ENCODE measurements around the gene SLC1A3. TPM values are rescaled to one million over a fixed set of nuclear protein-coding genes. Genes with fewer than 3 reads are reported as not detected.

SLC1A3 gene
- total and polyA plus RNA-seq, 11 donors, result 49.5 to 153 (median 66.1) TPM

GRCh38 chr5:36619012-36619635 lies 12.7 kb downstream of the SLC1A3 start:
- 72 to 85% (median 75%) methylated on average over 8 of the region's 8 CpGs for WGBS, 4 donors
- intact Hi-C loops (cut with DNase I), result loop anchor here in 1 of 10 donors (10.0 kb wide), 1 partner anchor 204 kb away; no protein-coding TSS in a partner anchor
- H3K4me3 ChIP-seq, result no peak overlapping the region
- ATAC-seq (no peak), DNase-seq (no peak)
- peaks cover 0 to 3% (median 0%) of the 10 kb centered on the region in 9 donors for H3K36me3 ChIP-seq
- H3K4me1 ChIP-seq, result peaks cover 0 to 50% (median 7%) of the 10 kb centered on the region in 12 donors
- TF ChIP-seq CTCF (IDR thresholded peaks at IDR 0.05), result no peak
- no peak for TF ChIP-seq POLR2A (IDR thresholded peaks at IDR 0.05)
- no peaks in the 10 kb centered on the region for H3K27me3 ChIP-seq
- no peaks in the 10 kb centered on the region for H3K9me3 ChIP-seq
- H3K27ac ChIP-seq, result no peak overlapping the region

GRCh38 chr5:36621985-36622384 lies 15.6 kb downstream of the SLC1A3 start:
- 59 to 75% (median 70%) methylated on average over 6 of the region's 6 CpGs for WGBS, 4 donors
- ATAC-seq (no peak), DNase-seq (no peak)
- TF ChIP-seq CTCF (IDR thresholded peaks at IDR 0.05), result no peak
- no peak for TF ChIP-seq POLR2A (IDR thresholded peaks at IDR 0.05)
- no peaks in the 10 kb centered on the region for H3K9me3 ChIP-seq
- H3K27me3 ChIP-seq, result no peaks in the 10 kb centered on the region
- H3K4me1 ChIP-seq, result peaks cover 0 to 31% (median 2%) of the 10 kb centered on the region in 12 donors
- H3K36me3 ChIP-seq, result peaks cover 0 to 3% (median 0%) of the 10 kb centered on the region in 9 donors
- H3K4me3 ChIP-seq, result no peak overlapping the region
- H3K27ac ChIP-seq, result no peak overlapping the region
- intact Hi-C loops (cut with DNase I), result no loop called here

GRCh38 chr5:36623832-36624231 lies 17.4 kb downstream of the SLC1A3 start:
- WGBS, 4 donors, result 57 to 66% (median 64%) methylated on average over 9 of the region's 9 CpGs
- Histone ChIP-seq H3K4me3 (no peak overlapping the region), H3K27ac (peak overlapping the region in 4 of 12 donors; percentile 8 to 76 (median 35)), H3K4me1 (peaks cover 0 to 29% (median 2%) of the 10 kb centered on the region in 12 donors), H3K27me3 (no peaks in the 10 kb centered on the region), H3K9me3 (no peaks in the 10 kb centered on the region), H3K36me3 (peaks cover 0 to 3% (median 0%) of the 10 kb centered on the region in 9 donors)
- TF ChIP-seq POLR2A (IDR thresholded peaks at IDR 0.05) (no peak), CTCF (IDR thresholded peaks at IDR 0.05) (no peak)
- intact Hi-C loops (cut with DNase I), result no loop called here
- peak in 1 of 4 donors; percentile 10 for ATAC-seq
- DNase-seq, result no peak

- ATAC-seq, result peak; percentile 63 to 89 (median 86)
- no peaks in the 10 kb centered on the region for H3K9me3 ChIP-seq
- no peaks in the 10 kb centered on the region for H3K27me3 ChIP-seq
- 56 to 74% (median 65%) methylated on average over 8 of the region's 8 CpGs for WGBS, 4 donors
- H3K36me3 ChIP-seq, result peaks cover 0 to 3% (median 0%) of the 10 kb centered on the region in 9 donors
- TF ChIP-seq POLR2A (IDR thresholded peaks at IDR 0.05), result no peak
- no peak for TF ChIP-seq CTCF (IDR thresholded peaks at IDR 0.05)
- H3K4me1 ChIP-seq, result peaks cover 0 to 31% (median 2%) of the 10 kb centered on the region in 12 donors
- peak overlapping the region in 5 of 12 donors; percentile 8 to 76 (median 22) for H3K27ac ChIP-seq
- peak in 2 of 5 donors; percentile 54 to 75 for DNase-seq
- intact Hi-C loops (cut with DNase I), result no loop called here
- H3K4me3 ChIP-seq, result no peak overlapping the region
Measured at GRCh38 chr5:36624277-36624676, 17.9 kb downstream of the SLC1A3 start.

Measured in heart left ventricle (tissue), 16 donors.